Muscle of leg (tissue), 11 donors: Measurements from ENCODE around the gene TPM3. TPM values are rescaled to one million over a fixed set of nuclear protein-coding genes. Genes with fewer than 3 reads are reported as not detected.
"Not testable (repeated sequence)": the region's sequence is repeated elsewhere in the genome, so short reads cannot be mapped to it uniquely, and the experiment has no call there.

Experiments used
- DNase-seq: peaks from one replicate; pipeline ENCODE4 v3.0.0; 2013
- H3K27ac ChIP-seq: one replicate; pipeline ENCODE4 v1.5.1; 2013; ENCODE audit warnings: mild to moderate bottlenecking, low read length, control low read depth
- H3K27me3 ChIP-seq: one replicate; pipeline ENCODE4 v1.6.1; 2013; ENCODE audit warnings: low read length; ENCODE audit not compliant: control insufficient read depth, insufficient read depth
- H3K36me3 ChIP-seq: one replicate; pipeline ENCODE4 v1.6.1; 2013; ENCODE audit warnings: low read length; ENCODE audit not compliant: control insufficient read depth, insufficient read depth
- H3K4me1 ChIP-seq: one replicate; pipeline ENCODE4 v1.6.1; 2013; ENCODE audit warnings: low read length; ENCODE audit not compliant: control insufficient read depth, insufficient read depth
- H3K4me3 ChIP-seq: one replicate; pipeline ENCODE4 v1.5.1; 2013; ENCODE audit warnings: low read length, control low read depth
- H3K9me3 ChIP-seq: replicated peaks from 2 replicates; pipeline ENCODE4 v1.6.1; 2013; ENCODE audit warnings: low read depth, low read length; ENCODE audit not compliant: control insufficient read depth
- WGBS: methylation state at CpG from one replicate; pipeline ENCODE4 v1.1.5; 2013; ENCODE audit warnings: missing lambda C conversion rate; ENCODE audit not compliant: insufficient coverage; 5-methylcytosine and 5-hydroxymethylcytosine counted together
- polyA plus RNA-seq, 8 donors: library from polyadenylated mRNA; unstranded; fragments of 120-200 nt; gene quantifications; one replicate each; pipeline versions ENCODE4 v1.2.1 to v1.2.3, GENCODE V29; 2013; ENCODE audit warnings: inconsistent platforms in 1 of 8, low replicate concordance in 1 of 8; ENCODE audit not compliant: insufficient read length in 8 of 8, insufficient read depth in 1 of 8
- total RNA-seq: library from RNA; stranded (reverse); fragments of 120-200 nt; gene quantifications from one replicate; pipeline ENCODE4 v1.2.4, GENCODE V29; 2013

Gene TPM3
- total and polyA plus RNA-seq, 9 donors, result 281 to 1,141 (median 471) TPM

- no peak within 1 kb of the TSS for H3K4me3 ChIP-seq
- H3K36me3 ChIP-seq, result peaks cover 16% of the 10 kb centered on the region
- peak; percentile 40 for DNase-seq
- peaks cover 4% of the 10 kb centered on the region for H3K4me1 ChIP-seq
- no peaks in the 10 kb centered on the region for H3K9me3 ChIP-seq
- H3K27me3 ChIP-seq, result no peaks in the 10 kb centered on the region
- H3K27ac ChIP-seq, result peak within 1 kb of the TSS; percentile 82
- WGBS, result 71% methylated on average over 22 of the region's 29 CpGs
Measured at GRCh38 chr1:154154534-154155191, 37.2 kb downstream of the TPM3 start, which contains the start of gene NUP210L. TSS of gene NUP210L (minus strand) at chr1:154155073.

- Histone ChIP-seq H3K4me1 (peaks cover 4% of the 10 kb centered on the region), H3K4me3 (no peak overlapping the region), H3K9me3 (no peaks in the 10 kb centered on the region), H3K36me3 (peaks cover 13% of the 10 kb centered on the region), H3K27ac (no peak overlapping the region), H3K27me3 (no peaks in the 10 kb centered on the region)
- 71% methylated on average over 1 of the region's 6 CpGs for WGBS
- no peak for DNase-seq
Measured at GRCh38 chr1:154154053-154154452, 37.8 kb downstream of the TPM3 start.

- peaks cover 5% of the 10 kb centered on the region for H3K36me3 ChIP-seq
- no peaks in the 10 kb centered on the region for H3K9me3 ChIP-seq
- DNase-seq, result no peak
- no peaks in the 10 kb centered on the region for H3K27me3 ChIP-seq
- peaks cover 4% of the 10 kb centered on the region for H3K4me1 ChIP-seq
- H3K27ac ChIP-seq, result no peak overlapping the region
- H3K4me3 ChIP-seq, result no peak overlapping the region
Measured at GRCh38 chr1:154151311-154151710, 40.6 kb downstream of the TPM3 start.

GRCh38 chr1:154148807-154149206, 43.1 kb downstream of the TPM3 start:
- Histone ChIP-seq H3K27me3 (no peaks in the 10 kb centered on the region), H3K4me3 (no peak overlapping the region), H3K9me3 (no peaks in the 10 kb centered on the region), H3K36me3 (no peaks in the 10 kb centered on the region), H3K27ac (no peak overlapping the region), H3K4me1 (no peaks in the 10 kb centered on the region)
- DNase-seq, result peak; percentile 14
- no CpG with 5 or more reads among the region's 3 CpGs for WGBS

DNA sequence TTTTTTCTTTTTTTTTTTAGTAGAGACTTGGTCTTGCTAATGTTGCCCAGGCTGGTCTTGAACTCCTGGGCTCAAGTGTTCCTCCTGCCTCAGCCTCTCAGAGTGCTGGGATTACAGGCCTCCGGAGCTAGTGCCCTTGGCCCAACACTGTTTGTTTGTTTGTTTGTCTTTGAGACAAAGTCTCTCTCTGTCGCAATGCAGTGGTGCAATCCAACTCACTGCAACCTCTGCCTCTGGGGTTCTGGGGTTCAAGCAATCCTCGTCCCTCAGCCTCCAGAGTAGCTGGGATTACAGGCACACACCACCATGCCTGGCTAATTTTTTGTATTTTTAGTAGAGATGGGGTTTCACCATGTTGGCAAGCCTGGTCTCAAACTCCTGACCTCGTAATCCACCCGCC, 44.4 kb downstream of the TPM3 start:
- WGBS, result no CpG with 5 or more reads among the region's 5 CpGs
- not testable (repeated sequence) for DNase-seq, H3K27me3 ChIP-seq, H3K4me1 ChIP-seq, H3K4me3 ChIP-seq, H3K27ac ChIP-seq, H3K9me3 ChIP-seq, H3K36me3 ChIP-seq

DNA sequence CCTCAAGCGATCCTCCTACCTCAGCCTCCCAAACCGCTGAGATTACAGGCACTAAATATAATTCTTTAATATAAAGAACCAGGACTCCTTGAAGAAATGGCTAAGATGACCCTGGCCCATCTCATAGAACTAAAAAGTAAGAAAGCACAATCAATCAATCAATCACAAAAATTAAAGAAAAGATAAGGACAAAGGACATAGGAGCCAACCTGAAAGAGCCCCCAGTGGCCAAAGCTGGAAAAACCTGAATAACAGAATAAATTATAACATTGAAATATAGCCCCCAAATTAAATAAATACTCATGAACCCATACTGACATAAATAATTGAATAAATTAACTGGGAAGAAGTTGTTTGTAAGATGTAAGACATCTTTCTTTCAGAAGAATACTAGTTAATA, 45.9 kb downstream of the TPM3 start:
- Histone ChIP-seq H3K27ac (no peak overlapping the region), H3K4me1 (no peaks in the 10 kb centered on the region), H3K36me3 (no peaks in the 10 kb centered on the region), H3K4me3 (no peak overlapping the region), H3K27me3 (no peaks in the 10 kb centered on the region), H3K9me3 (no peaks in the 10 kb centered on the region)
- WGBS, result no CpG with 5 or more reads among the region's 2 CpGs
- no peak for DNase-seq

- no peak for DNase-seq
- H3K4me1 ChIP-seq, result no peaks in the 10 kb centered on the region
- 95% methylated on average over 6 of the region's 6 CpGs for WGBS
- no peak overlapping the region for H3K4me3 ChIP-seq
- H3K27me3 ChIP-seq, result no peaks in the 10 kb centered on the region
- no peaks in the 10 kb centered on the region for H3K9me3 ChIP-seq
- H3K27ac ChIP-seq, result no peak overlapping the region
- H3K36me3 ChIP-seq, result no peaks in the 10 kb centered on the region
Measured at GRCh38 chr1:154142358-154142757, 49.5 kb downstream of the TPM3 start.

DNA sequence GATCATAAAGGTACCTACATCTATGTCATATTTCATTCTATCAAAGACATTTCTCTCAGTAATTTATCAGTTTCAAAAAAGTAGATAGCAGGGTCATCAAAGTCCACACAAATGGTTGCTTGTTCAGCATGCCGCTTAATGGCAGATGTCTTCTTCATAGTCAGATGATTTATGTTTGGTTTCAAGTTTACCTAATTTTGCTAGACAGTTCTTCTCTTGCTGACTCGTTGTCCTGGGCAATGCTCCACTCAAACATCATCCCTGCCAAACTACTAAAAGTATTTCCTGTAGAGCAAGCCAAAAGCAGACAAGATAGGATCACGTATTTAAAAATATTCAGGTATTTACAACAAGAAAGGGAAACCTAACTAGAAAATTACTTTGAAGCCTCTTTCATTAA, 50.7 kb downstream of the TPM3 start:
- Histone ChIP-seq H3K27me3 (no peaks in the 10 kb centered on the region), H3K36me3 (no peaks in the 10 kb centered on the region), H3K9me3 (no peaks in the 10 kb centered on the region), H3K27ac (no peak overlapping the region), H3K4me1 (no peaks in the 10 kb centered on the region), H3K4me3 (no peak overlapping the region)
- no CpG with 5 or more reads among the region's 3 CpGs for WGBS
- DNase-seq, result no peak

DNA sequence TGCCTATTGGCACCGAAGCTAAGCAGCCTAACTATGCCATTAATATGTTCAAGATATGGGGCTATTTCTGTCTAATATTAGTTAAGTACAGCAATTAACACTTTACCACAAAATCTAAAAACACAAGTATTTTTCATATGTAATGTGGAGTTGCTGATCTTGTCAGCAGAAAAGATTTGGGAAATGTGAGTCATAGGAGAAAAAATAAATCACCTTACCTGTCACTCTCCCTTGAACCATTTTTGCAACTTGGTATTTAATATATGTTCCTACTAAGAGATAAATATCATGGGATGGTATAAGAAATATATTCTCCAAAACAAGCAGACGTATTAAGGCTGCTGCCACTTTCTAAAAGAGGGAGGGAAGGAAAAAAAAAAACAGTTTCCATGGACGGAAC, 54.0 kb downstream of the TPM3 start:
- no peaks in the 10 kb centered on the region for H3K9me3 ChIP-seq
- H3K4me1 ChIP-seq, result no peaks in the 10 kb centered on the region
- WGBS, result no CpG with 5 or more reads among the region's 3 CpGs
- H3K4me3 ChIP-seq, result no peak overlapping the region
- no peaks in the 10 kb centered on the region for H3K27me3 ChIP-seq
- no peaks in the 10 kb centered on the region for H3K36me3 ChIP-seq
- no peak for DNase-seq
- no peak overlapping the region for H3K27ac ChIP-seq

GRCh38 chr1:154133256-154133655, 58.6 kb downstream of the TPM3 start:
- no peaks in the 10 kb centered on the region for H3K36me3 ChIP-seq
- no peaks in the 10 kb centered on the region for H3K4me1 ChIP-seq
- 100% methylated on average over 1 of the region's 2 CpGs for WGBS
- H3K27ac ChIP-seq, result no peak overlapping the region
- no peak overlapping the region for H3K4me3 ChIP-seq
- H3K27me3 ChIP-seq, result no peaks in the 10 kb centered on the region
- DNase-seq, result no peak
- H3K9me3 ChIP-seq, result no peaks in the 10 kb centered on the region

- H3K4me1 ChIP-seq, result no peaks in the 10 kb centered on the region
- H3K36me3 ChIP-seq, result no peaks in the 10 kb centered on the region
- no peaks in the 10 kb centered on the region for H3K9me3 ChIP-seq
- H3K27ac ChIP-seq, result no peak overlapping the region
- no CpG with 5 or more reads among the region's 2 CpGs for WGBS
- no peak for DNase-seq
- H3K4me3 ChIP-seq, result no peak overlapping the region
- H3K27me3 ChIP-seq, result no peaks in the 10 kb centered on the region
Measured at GRCh38 chr1:154129391-154129970, 62.4 kb downstream of the TPM3 start.
